Coronary artery (tissue), 2 donors: ENCODE data around the gene PRDM2.

ENCODE experiments used
- DNase-seq: peaks from one replicate; pipeline ENCODE4 v3.0.0-alpha.2; 2017; ENCODE audit warnings: low spot score
- H3K27ac ChIP-seq, 2 donors: fragments of 200-600 bp; sonication (generic); one replicate each; pipeline ENCODE4 v1.5.1; 2016 to 2019
- H3K4me3 ChIP-seq: fragments of 200-600 bp; sonication (generic); 2 replicates; pipeline ENCODE4 v1.5.1; 2016; ENCODE audit warnings: mild to moderate bottlenecking, moderate library complexity
- CTCF ChIP-seq: fragments of 200-600 bp; sonication (generic); IDR thresholded peaks from one replicate; pipeline ENCODE4 v1.5.1; 2019; ENCODE audit warnings: antibody characterized with exemption

The PRDM2 gene

GRCh38 chr1:13732971-13733667 is 33.1 kb downstream of the PRDM2 start:
- H3K4me3 ChIP-seq: no peak overlapping the region
- TF ChIP-seq CTCF: no peak
- H3K27ac ChIP-seq: no peak overlapping the region
- DNase-seq: no peak

- Histone ChIP-seq H3K27ac (no peak overlapping the region), H3K4me3 (no peak overlapping the region)
- TF ChIP-seq CTCF: no peak
- DNase-seq: no peak
Measured at GRCh38 chr1:13733711-13734110, 33.7 kb downstream of the PRDM2 start.

- H3K27ac ChIP-seq: no peak overlapping the region
- DNase-seq: no peak
- no peak overlapping the region for H3K4me3 ChIP-seq
- TF ChIP-seq CTCF: no peak
Measured at GRCh38 chr1:13735168-13735930, 35.4 kb downstream of the PRDM2 start.

GRCh38 chr1:13737398-13737797 is 37.4 kb downstream of the PRDM2 start:
- no peak for TF ChIP-seq CTCF
- Histone ChIP-seq H3K27ac (no peak overlapping the region), H3K4me3 (no peak overlapping the region)
- DNase-seq: no peak

GRCh38 chr1:13746342-13746741 is 46.4 kb downstream of the PRDM2 start:
- Histone ChIP-seq H3K4me3 (no peak overlapping the region), H3K27ac (no peak overlapping the region)
- DNase-seq: no peak
- no peak for TF ChIP-seq CTCF

GRCh38 chr1:13748610-13749505 is 48.9 kb downstream of the PRDM2 start:
- Histone ChIP-seq H3K27ac (peak overlapping the region; percentile 88 to 92), H3K4me3 (peak overlapping the region; percentile 96)
- DNase-seq: peak; percentile 97
- no peak for TF ChIP-seq CTCF
